Measurements from ENCODE around the gene ARID3B.

GRCh38 chr15:74642348-74642733 is 101.3 kb downstream of the ARID3B start:
- TF ChIP-seq EZH2 (IDR thresholded peaks at IDR 0.05; ENCODE audit: borderline replicate concordance) (no peak), CTCF (IDR thresholded peaks at IDR 0.05; ENCODE audit: poor library complexity) (no peak), EZH2phosphoT487 (IDR thresholded peaks at IDR 0.05; ENCODE audit: low read depth, severe bottlenecking, unreplicated experiment) (peak; percentile 80)
